HG02588 (cell line): ENCODE measurements around the gene BCL7A.
A peak's percentile ranks its signal among the peaks of the same experiment; 100 is the strongest.

Experiments used
- ATAC-seq: cut with Tn5 transposase; IDR thresholded peaks from one replicate; pipeline ENCODE4 v1.9.1; 2021; ENCODE audit warnings: mild to moderate bottlenecking, moderate library complexity; ENCODE audit not compliant: unreplicated experiment

The BCL7A gene

GRCh38 chr12:122073815-122074214, 52.1 kb downstream of the BCL7A start:
- ATAC-seq, result no peak

DNA sequence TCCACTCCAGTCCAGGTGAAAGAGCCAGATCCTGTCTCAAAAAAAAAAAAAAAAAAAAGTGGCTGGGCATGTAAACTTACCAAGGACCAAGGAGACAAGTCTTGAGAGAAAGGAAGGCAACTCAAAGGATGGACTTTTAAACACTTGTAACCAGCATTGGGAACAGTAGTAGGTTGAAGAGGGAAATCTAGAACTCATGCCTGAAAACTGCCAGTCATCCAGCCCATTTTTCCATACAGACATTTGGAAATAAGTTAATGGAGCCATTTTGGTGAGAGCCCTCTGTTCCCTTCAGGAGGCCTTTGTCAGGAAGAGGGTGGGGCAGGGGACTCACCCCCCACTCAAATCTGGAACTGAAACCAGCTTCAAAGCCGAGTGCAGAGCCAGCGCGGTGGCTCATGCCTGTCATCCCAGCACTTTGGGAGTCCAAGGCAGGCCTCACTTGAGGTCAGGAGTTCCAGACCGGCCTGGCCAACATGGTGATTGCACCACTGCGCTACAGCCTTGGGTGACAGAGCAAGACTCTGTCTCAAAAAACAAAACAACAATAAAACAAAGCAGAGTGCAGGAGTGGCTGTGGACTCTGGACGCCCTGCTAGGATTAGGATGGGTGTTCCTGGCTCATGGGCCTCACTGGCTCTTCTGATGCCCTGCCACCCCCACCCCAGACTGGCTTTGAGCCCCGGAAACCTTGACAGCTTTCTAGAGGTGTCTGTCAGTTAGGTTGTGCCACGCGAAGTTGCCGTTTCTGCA, 55.2 kb downstream of the BCL7A start:
- no peak for ATAC-seq

GRCh38 chr12:122078141-122079032, 56.7 kb downstream of the BCL7A start, which contains the start of gene MLXIP:
Gene MLXIP (plus strand): TSS chr12:122078756. CDS start chr12:122078854, 98 bp downstream.
- peak; percentile 82 for ATAC-seq

DNA sequence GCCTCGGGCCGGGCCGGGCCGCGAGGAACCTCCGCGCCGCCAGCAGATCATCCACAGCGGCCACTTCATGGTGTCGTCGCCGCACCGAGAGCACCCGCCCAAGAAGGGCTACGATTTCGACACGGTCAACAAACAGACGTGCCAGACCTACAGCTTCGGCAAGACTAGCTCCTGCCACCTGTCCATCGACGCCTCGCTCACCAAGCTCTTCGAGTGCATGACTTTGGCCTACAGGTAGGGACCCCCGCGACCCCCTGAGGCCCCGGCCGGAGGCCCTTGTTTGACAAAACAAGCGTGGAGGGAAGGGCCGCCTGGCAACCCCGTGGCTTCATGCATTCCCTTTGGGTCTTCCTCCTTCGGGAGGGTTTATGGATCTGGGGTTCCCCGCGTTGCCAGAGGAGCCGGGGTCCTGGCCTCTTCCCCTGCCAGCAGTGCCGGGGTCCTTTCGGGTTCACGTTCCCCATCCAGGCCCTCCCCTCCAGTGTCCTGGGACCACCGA, 57.4 kb downstream of the BCL7A start:
- no peak for ATAC-seq

- no peak for ATAC-seq
Observed at GRCh38 chr12:122079532-122080081, 57.9 kb downstream of the BCL7A start.

DNA sequence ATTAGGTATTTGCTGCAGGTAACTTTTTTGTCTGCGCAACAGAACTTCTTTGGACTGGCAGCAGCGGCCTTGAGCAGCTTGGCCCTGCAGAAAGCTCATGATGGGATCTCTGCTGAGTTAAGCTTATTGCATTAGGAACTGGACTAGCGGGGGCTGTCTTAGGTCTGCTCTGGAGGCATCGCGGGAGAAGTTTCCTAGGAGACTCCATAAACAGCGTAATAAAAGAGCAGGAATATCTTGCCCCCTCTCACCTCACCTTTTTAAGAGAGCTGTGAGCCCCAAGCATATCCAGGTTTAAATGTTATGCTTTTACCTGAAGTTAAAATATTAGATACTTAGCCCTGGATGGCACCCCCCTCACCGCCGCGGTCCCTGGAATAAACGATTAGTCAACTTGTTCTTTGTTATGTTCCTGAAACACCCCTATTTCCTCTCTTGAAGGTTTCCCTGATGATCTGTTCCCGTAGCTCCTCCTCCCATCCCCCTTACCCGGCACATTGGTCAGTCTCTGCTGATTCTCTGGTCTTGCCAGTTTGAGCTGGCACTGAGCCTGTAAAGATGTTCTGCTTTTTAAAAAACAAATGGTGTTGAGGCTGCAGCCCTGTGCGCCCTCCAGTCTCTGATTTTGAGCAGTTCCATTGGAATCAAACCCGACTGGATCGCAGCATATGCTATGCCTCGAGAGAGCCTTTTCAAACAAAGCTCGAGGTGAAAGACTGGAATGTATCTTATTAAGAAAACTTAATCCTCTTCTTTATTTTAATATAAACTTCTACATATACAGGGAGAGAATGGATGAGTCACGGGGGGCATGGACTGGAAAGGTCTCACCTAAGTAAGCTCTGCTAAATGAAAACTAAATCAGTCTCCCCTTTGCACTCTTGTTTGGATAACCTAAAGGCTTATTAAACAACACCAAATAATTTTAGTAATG, 58.7 kb downstream of the BCL7A start:
- ATAC-seq, result no peak

DNA sequence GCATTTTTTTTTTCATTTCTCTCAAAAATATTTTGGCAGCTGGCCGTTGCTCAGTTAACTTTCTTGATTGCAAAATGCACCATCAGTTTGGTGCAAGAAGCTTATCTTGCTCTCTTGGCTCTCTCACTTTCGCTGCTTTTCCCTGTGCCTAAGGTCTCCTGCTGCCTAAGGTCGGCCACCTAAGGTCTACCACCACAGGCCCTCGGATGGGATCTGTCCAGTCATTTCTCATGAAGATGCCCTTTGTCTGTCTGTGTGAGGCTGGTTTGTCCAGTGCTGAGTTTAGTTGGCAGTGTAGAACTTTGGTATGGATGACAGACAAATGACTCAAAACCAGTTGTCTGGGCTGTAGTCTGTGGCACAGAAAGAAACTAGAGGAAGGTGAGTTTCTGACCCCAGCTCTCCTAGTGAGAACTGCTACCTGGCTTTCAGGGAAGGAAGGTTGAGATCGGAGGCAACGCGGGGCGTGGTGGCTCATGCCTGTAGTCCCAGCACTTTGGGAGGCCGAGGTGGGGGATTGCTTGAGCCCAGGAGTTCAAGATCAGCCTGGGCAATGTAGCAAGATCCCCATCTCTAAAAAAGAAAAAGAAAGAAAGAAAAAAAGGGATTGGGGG, 59.5 kb downstream of the BCL7A start:
- ATAC-seq, result no peak

- no peak for ATAC-seq
Observed at GRCh38 chr12:122081697-122082221, 60.1 kb downstream of the BCL7A start.

DNA sequence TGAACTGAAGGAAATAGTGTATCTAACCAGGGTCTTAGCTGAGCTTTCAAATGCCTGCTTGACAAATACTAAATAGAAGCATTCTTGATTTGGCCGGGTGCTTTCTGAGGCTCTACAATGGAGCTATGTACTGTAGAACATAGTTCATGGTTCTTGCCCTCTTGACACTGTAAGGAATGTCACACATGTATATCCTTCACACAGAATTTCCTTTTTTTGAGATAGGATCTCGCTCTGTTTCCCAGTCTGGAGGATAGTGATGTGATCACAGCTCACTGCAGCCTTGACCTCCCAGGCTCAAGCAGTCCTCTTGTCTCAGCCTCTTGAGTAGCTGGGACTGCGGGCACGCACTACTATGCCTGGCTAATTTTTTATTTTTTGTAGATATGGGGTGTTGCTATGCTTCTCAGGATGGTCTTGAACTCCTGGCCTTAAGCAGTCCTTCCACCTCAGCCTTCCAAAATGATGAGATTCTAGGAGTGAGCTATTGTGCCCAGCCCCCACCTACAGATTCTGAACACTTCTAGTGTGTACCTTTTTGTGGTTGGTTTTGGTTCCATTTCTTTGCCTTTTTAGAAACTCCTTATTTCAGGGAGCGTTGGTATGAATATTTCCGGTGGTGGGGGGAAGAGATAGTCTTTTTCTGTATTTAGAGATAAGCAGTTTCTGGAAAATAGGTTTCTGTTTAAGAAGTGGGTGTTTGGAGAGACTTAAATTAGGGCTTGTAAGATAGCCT, 61.1 kb downstream of the BCL7A start:
- no peak for ATAC-seq

GRCh38 chr12:122084857-122085405, 63.2 kb downstream of the BCL7A start:
- no peak for ATAC-seq

GRCh38 chr12:122085591-122085990, 63.9 kb downstream of the BCL7A start:
- ATAC-seq, result no peak

DNA sequence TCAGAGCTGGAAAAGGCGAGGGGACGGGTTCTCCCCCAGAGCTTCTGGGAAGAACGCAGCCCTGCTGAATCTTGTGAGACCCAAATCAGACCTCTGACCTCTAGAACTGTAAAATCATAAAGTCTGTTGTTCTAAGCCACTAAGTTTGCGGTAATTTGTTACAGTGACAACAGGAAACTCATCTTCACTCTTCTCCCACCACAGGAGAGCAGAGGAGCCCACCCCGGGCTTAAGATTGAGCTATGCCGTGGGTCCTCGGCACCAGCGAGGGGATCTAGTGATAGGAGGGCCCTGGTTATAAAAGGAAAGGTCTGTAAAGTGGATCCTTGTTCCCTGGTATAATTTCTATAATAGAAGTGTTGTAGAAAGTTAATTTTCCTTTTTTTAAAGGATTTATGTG, 64.4 kb downstream of the BCL7A start:
- ATAC-seq, result no peak

DNA sequence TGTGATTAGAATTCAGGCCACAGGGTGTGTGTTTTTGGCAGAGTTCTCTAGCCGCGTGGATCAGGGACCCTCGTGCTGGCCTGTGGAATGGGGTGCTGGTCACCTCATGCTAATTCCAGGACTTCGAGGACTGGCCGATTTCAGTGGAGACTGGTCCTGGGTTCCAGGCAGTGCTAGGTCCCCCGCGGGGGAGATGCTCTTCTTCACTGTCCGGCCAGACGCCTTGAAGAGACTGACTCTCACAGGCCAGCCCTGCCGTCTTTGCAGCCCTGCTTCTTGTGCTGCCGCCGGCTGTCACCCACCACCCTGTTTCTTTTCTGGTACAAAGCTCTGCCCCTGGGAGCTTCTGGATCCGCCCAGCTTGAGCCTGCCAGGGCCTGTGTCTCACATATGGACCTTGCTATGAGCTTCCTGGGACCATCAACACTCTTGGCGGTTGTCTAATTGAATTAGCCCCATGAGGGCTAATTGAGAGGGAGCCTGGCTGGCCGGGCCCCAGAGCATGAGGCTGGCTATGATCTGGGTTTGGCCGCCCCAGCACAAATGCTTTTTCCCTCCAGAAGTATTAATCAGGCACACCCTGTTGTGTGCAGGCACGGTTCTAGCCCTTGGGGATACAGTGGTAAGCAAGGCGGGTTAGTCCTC, 65.1 kb downstream of the BCL7A start:
- ATAC-seq, result no peak

GRCh38 chr12:122087431-122088178, 65.9 kb downstream of the BCL7A start:
- no peak for ATAC-seq

DNA sequence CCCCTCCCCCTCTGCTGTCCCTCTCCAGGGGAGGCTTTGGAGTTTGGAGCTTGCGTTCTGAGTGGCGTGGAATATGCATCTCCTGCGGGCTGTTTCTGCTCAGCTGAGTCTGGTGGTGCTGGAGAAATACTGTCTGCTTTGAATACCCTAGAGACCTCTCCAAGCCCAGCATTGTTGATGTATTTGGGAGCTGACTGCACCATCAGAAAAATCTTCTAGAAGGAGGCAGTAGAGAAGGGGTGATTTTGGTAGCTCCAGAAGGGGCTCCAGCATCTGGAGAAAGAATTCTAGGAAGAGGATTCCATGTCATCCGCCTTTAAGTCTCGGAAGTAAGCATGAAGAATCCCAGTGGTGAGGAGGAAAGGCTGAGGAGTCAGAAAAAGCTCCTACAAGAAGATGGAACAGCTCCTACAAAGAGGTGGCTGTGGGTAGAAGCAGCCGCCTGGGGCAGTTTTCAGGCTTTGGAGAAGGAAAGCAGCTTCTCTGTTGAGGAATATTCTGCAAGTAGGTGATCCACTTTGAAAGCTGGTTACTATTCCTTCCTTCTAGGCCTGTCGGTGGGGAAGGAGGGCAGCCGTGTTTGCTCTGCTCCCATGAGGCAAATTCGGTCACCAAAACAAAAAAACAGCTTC, 66.6 kb downstream of the BCL7A start:
- no peak for ATAC-seq

DNA sequence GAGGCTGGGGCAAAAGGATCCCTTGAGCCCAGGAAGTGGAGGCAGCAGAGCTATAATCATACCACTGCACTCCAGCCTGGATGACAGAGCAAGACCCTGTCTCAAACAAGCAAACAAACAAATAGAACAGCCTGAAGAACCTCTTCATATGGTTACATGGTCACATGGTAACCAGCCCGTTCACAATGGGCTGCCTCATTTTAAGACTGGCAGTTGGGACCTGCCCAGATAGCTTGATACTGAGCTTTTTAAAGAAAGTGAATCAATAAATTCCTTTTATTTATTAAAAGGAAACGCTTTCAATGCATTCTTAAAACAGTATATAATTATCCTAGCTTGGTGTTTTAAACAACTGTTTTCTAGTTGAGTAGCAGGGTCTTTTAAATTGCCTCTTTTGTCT, 67.4 kb downstream of the BCL7A start:
- ATAC-seq, result no peak
